Kasumi-1 (cell line): ENCODE measurements around the gene GPR156.

Experiments used
- DNase-seq, 2 experiments: peaks; one replicate each; lab custom pipeline; 2025; lab: John Stamatoyannopoulos, UW

The GPR156 gene

GRCh38 chr3:120193554-120193953, 91.5 kb downstream of the GPR156 start:
- DNase-seq, result no peak

GRCh38 chr3:120192579-120192978, 92.4 kb downstream of the GPR156 start:
- no peak for DNase-seq

GRCh38 chr3:120192159-120192558, 92.9 kb downstream of the GPR156 start:
- no peak for DNase-seq

- DNase-seq, result peak in 1 of 2 experiments; percentile 25
These were observed 102.2 kb downstream of the GPR156 start for GRCh38 chr3:120182613-120183511.

- DNase-seq, result no peak
These were observed 103.4 kb downstream of the GPR156 start for GRCh38 chr3:120181632-120182031.

GRCh38 chr3:120180731-120181412, 104.2 kb downstream of the GPR156 start:
- no peak for DNase-seq

DNA sequence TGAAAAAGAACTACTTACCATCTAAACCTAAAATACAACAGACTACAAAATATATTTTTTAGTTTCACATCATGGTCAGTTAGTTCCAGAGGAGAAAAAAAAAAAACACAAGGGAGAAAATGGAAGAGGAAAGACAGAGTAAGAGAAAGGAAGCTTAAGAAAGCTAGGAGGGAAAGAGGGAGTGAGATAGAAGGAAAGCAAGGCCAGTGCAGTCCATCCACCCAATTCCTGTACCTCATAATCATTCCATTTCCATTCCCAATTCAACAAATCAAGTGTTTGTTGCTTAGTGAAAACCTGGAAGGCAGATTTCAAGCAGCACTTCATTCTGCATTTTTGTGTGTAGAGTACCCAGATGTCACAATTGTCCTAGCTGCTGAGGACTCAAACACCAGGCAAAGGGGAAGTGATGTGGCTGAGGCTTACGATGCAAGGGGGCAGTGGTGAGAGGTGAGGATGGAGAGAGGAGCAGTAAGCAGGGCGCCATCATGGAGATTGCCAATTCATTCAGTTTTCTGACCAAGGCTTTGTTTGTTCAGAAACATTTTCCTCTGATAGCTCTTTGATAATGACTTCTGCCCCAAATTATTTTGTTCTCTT, 107.2 kb downstream of the GPR156 start:
- DNase-seq, result peak; percentile 64 to 66

GRCh38 chr3:120177151-120177550, 107.9 kb downstream of the GPR156 start:
- DNase-seq, result no peak

DNA sequence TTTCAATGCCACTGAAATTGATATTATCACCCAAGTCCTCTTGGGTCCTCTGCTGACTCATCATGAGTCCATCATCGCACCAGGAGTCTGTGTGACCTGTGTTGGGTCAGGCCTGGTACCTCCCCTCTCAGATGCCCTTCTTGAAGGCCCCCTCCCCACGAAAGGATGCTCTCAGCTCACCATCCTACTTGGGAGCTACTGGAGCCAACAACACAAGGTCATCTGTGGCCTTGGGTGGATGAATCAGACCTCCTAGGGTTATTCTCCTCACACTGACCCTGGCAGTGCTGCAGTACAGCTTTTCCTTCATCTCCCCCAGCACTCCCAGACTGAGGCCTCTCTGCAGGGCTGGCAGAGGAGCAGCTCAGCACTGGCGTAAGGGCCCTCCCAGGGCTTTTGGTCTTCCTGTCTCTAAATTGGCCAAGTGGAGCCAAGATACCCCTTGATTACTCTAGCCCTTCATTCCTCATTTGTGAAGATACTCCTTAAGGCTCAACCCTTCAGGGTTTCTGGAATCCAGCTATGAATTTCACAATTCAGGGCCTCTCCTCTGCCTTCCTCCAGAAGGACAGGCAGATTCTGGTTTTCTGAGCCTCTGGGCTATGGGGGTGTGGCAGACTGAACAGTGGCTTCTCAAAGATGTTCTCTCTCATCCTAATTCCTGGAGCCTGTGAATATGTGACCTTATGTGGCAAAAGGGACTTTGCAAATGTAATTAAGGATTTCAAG, 110.0 kb downstream of the GPR156 start:
- DNase-seq, result no peak

DNA sequence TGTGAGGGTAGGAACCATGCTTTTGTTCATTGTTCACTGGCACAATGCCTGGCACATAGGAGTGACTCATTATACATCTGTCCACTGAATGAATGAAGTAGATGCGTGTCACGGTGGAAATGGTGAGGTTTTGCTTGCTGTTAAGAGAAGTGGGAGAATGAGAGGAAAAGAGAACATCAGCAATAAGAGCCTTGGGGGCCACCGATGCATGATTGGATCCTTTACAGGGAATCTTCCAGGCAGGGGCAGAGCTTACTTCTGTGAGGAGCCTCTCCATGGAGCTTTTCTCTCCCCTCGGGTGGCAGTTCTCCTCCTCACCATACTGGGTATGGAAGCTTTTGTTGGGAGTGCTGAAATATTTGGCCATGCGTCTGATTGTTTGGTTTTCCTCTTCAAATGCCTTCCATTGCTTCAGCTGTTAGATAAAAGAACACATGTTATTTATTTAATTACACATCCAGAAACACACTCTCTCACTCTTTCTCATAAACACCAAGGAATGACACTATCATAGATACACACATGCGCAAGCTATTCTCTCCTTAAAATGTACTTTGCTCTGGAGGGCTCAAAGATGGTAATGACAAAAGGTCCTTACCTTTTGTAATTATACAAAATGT, 111.9 kb downstream of the GPR156 start:
- DNase-seq, result no peak

- DNase-seq, result no peak
These were observed 113.0 kb downstream of the GPR156 start for GRCh38 chr3:120172070-120172469.

DNA sequence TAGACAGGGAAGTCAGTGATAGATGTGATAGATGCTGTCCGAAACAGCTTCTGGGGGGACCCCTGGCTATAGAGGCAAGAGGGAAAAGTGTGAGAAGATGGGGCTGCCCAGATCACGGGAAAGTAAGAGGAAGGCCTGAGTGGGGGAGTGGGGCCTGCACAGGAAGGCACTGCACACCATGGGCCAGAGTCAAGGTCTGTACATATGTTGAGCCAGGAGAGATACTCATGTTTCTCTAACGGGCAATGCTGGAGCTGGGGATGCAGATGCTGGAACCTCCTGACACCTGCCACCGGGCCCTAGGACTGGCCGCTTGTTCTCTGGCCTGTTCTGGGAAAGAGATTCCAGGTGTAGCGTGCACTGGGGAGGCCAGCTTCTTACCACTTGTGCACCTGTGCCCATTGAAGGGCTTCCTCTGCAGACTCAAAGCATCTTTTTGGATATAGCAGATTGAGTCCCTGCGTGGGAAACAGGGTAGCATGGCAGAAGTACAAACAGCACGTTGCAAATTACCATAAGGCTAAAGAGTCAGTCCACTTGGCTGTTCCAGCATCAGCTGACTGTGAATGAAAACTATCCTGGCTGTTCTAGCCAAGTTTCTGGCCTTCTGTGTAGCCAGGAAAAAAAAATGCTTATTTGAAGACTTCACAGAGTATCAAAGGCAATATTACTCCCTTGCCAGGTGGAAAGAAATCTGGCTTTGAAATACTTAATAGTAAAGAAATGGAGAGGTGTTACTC, 113.7 kb downstream of the GPR156 start:
- no peak for DNase-seq

- no peak for DNase-seq
These were observed 114.8 kb downstream of the GPR156 start for GRCh38 chr3:120170223-120170622.

- no peak for DNase-seq
These were observed 115.6 kb downstream of the GPR156 start for GRCh38 chr3:120169407-120169806.

GRCh38 chr3:120168611-120169010, 116.4 kb downstream of the GPR156 start:
- DNase-seq, result no peak

GRCh38 chr3:120168038-120168437, 117.0 kb downstream of the GPR156 start:
- DNase-seq, result no peak

GRCh38 chr3:120167488-120167887, 117.5 kb downstream of the GPR156 start:
- no peak for DNase-seq

DNA sequence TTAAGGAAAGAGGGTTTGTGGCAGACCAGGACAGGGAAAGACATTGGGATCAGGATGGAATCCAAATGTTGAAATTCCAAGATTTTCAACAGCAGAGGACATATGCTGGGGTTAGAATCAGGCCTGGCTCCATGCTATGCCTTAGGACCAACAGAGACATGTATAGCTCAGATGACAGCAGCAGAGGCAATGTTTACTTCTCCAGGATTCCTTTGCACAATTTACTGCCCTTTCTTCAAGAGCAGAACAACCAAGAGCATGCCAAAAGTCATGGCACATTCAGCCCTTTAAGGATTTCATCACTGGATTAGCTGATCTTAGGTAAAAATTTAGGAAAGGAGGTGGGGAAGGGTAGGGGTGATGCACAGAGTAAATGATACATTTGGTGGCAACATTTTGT, 121.2 kb downstream of the GPR156 start:
- DNase-seq, result no peak

DNA sequence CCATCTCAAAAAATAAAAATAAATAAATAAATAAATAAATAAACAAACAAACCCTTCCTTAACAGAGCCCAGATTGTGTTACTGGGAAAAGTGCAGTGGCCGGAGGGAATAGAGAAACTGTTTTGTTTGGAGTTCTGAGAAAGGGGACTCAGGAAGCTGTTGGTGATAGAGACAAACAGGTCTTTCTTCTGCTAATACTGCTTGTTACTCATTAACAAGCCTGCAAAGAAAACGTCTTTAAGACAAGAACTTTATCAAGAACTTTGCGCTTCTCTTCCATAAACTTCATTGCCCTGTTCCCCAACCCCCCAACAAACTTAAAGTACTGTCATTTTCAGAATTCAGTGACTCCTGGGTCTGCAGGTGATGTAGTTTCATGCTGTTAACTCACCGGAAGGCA, 122.0 kb downstream of the GPR156 start:
- DNase-seq, result no peak

GRCh38 chr3:120162400-120162799, 122.6 kb downstream of the GPR156 start:
- no peak for DNase-seq

GRCh38 chr3:120161902-120162301, 123.1 kb downstream of the GPR156 start:
- no peak for DNase-seq
